Right ventricle myocardium superior (tissue), 1 donor: Measurements from ENCODE around the gene DNAH5. TPM values are rescaled to one million over a fixed set of nuclear protein-coding genes. Genes with fewer than 3 reads are reported as not detected.

ENCODE experiments used
- ATAC-seq: fragments of 200-7000 bp; cut with Tn5 transposase; one replicate; pipeline ENCODE4 v1.9.1; 2020; ENCODE audit warnings: mild to moderate bottlenecking; ENCODE audit not compliant: poor library complexity
- DNase-seq: peaks from one replicate; pipeline ENCODE4 v3.0.0-alpha.2; 2020
- intact Hi-C: fragments of 100-400 bp; cut with DNase I; formaldehyde crosslinking; loops from one replicate; pipeline ENCODE4 v1.11.2; 2022
- total RNA-seq: library from RNA; stranded (reverse); fragmentation: NEBNext Ultra II Directional; extraction: Animal tissue kit (Norgen Biotek cat#: 25700); gene quantifications from one replicate; pipeline ENCODE4 v1.2.1, GENCODE V29; 2021
- donor health status: DM: no; HTN: yes; CAD: no; lungs with severe emphysema.

The DNAH5 gene
- total RNA-seq, 1 donor from 2014 or later: 0.27 TPM

DNA sequence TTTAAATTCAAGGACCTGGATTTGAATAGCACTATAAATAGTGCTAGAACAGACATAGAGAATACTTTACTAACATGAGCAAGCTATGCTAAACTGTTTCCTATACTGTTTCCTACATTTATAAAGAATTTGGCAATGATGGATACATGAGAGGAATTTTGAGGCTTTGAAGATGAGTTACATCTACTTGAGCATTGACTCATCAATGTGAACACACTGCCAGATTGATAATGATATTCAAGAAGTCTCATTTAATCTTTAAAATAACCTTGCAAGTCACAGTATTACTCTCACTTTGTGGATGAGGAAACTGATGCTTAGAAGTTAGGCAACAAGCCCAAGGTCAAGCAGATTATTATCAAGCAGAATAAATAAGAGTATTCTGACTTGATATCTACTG, 281.9 kb downstream of the DNAH5 start:
- DNase-seq (no peak), ATAC-seq (no peak)
- intact Hi-C loops: no loop called here

DNA sequence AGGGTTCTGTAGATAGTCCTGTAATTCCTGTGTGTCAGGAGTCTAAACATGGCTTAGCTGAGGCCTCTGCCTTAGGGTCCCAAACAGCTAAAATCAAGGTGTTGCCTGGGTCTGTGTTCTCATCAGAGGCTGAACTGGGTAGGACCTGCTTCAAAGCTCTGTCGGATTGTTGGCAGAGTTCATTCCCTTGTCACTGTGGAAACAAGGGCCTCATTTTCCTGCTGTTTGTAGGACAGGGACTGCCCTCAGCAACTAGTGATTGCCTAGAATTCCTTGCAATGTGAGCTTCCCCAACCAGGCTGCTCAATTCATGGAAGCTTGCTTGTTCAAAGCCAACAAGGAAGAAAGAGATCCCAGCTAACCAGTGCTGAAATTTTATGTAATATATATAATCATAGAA, 283.2 kb downstream of the DNAH5 start:
- DNase-seq (no peak), ATAC-seq (no peak)
- intact Hi-C loops: no loop called here

DNA sequence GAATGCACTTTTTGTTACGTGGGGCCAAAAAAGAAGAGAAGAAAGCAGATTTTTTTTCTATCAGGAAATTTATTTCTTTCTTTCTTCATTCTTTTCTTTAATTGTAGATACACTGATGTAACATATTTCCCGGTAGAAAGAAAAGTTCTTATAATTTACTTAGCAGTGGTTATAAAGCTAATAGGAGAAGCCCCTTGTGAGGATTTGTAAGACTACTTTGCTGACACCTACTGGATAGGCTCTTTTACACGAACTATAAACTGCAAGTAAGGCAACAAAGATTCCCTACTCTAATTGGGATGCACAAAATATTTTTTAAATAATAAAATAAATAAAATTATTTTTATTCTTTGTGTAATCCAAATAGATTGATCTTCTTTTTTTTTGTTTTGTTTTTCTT, 284.4 kb downstream of the DNAH5 start:
- no peak for ATAC-seq
- no peak for DNase-seq
- intact Hi-C loops: no loop called here

DNA sequence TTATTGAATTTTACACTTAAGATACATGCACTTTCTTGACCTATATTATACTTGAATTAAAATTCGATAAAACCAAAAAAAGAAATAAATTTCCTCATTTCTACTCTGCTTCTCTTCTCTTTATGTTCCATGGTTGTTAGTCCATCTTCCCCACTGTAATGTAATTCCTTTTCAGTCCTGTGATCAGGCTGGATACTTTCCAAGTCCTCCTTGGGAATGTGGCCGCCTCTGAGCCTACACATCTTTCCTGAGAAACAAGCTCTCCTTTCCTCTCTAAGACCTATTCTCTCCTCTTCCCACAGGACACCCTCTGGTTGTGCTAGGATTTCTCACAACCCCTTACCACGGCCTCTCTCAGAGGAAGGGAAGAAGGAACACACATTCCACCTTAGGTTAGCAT, 285.1 kb downstream of the DNAH5 start:
- DNase-seq (no peak), ATAC-seq (no peak)
- intact Hi-C loops: no loop called here

DNA sequence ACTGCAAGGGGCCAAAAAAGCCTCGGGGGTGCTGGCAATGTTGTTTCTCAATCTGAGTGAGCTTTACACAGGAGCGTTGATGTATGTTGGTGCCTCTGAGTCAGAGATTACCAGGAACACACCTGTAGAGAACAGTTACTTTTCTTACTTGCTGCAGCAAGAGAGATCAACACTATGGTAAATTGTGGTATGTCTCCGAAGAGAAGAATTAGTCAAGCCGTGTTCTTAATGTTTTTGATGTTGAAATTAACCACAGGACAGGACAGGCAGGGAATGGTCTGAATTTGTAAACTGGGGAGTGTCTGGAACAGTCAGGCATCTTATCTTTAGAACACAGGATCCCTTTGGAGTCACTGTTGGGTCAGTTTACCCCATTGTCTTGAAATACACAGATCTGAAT, 285.7 kb downstream of the DNAH5 start:
- ATAC-seq (no peak), DNase-seq (no peak)
- intact Hi-C loops: no loop called here

DNA sequence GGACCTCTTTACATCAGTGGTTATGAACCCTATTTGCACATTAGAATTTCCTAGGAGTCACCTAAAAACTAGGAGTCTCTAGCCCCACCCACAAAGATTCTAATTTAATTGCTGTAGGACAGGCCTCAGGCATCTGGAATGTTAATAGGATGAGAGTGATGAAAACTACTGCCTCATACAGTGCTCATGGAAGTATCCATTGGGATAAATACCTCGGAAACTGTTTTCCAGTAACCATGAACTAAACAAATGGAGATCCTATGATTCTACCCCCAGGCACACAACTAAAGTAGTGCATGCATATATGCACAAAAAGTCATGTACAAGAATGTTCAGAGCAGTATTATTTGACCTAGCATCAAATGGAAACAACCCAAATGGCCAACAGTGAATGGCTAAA, 286.3 kb downstream of the DNAH5 start:
- ATAC-seq (no peak), DNase-seq (no peak)
- intact Hi-C loops: no loop called here

DNA sequence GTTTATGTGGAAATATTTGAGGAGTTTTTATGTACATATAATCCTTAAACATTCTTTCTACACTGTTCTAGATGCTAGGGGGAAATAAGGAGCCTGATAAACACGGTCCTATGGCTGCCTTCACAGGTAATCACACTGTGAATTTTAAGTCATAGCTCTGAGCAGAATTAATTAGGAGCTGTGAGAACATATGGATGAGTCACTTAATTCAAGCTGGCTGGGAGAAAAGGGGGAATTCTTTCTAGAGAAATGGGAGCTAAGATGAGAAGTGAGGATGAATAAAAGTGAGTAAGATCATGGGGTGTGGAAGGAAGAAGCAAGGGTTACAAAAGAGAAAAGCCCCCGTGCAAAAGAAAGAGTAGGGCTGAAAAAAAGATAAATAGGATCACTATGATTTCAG, 290.8 kb downstream of the DNAH5 start:
- no peak for DNase-seq
- ATAC-seq: no peak
- intact Hi-C loops: no loop called here

DNA sequence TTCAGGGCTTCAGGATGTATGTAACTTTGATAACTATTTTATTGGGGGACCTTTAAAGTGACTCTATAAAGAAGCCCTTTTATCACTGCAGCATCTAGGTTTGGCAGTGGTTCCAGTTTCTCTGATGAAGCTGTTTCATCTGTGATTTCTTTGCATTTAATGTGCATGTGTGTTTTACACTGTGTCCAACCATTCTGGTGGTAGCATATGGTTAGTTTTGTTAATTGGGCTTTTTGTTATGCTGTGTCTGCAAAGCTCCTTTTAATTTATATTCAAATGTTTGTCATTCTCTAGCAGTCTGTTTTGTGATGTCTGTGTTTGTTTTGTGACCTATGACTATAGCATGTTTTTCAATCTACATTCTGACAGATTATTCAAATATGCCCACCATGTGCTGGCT, 294.8 kb downstream of the DNAH5 start:
- intact Hi-C loops: no loop called here
- DNase-seq (no peak), ATAC-seq (no peak)

DNA sequence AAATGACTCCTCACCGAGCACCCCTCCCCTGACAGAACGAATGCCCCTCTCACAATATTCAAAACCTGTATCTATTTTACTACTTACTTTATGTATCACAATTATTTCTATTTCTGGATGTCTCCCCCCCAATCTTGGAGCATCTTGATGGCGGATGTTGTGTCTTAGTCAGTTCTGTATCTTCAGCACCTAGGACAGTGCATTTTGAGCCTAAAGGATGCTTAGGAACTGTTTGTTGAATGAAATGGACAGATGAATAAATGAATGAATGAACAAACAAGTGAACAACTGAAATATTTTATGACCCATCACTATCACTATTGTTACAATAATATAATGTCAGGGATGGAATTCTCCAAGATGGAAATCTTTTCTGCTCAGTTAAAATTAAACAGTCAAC, 295.7 kb downstream of the DNAH5 start:
- no peak for ATAC-seq
- intact Hi-C loops: no loop called here
- DNase-seq: no peak

DNA sequence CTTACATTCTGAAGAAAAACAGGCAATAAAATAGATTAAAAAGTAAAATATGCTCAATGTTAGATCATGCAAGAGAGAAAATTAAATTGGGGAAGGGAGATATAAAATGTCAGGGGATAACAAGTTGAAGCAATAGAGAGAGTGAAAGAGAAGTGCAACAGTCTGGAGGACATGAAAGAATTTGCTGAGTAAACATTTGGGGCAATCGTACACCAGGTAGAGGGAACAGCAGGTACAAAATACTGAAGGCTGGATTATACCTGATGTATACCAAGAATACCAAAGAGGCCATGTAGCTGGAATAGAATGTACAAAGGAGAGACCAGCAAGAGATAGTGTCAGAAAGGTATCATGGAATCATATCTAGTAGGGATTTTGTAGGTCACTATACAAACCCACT, 300.8 kb downstream of the DNAH5 start:
- DNase-seq: no peak
- no peak for ATAC-seq
- intact Hi-C loops: no loop called here

DNA sequence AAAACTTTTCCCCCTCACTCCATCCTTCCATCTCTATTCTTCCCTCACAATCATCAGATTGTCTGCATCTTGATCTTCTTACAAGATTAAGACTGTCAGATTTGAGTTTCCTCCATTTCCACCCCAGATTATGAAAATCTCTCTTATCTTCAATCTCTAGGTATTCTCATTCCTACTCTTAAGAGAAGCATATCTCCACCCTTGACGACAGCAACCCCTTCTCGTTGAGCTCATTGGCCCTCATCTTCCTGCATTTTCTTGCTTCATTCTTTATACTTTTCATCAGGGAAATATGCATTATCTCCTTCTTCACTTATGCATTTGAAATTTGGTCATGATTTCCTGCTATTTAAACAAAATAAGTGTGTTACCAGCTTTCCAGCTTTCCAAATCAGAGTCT, 301.3 kb downstream of the DNAH5 start:
- DNase-seq (no peak), ATAC-seq (no peak)
- intact Hi-C loops: no loop called here

Other genes starting within 250 kb of the DNAH5 start
- 56.0 TPM for gene TRIO, start 198.7 kb upstream of the DNAH5 start, total RNA-seq